Stimulated activated CD8-positive, alpha-beta memory T cell treated with anti-CD3 and anti-CD28 coated beads, Interleukin-2, amount 100 ng/mL, for 48 hours (primary cell): ENCODE results near the gene ELMO1.

Source experiments
- DNase-seq, 2 donors: peaks; one replicate each; pipeline ENCODE4 v3.0.0-alpha.2; 2020; ENCODE audit warnings: low read depth in 2 of 2

ELMO1 gene

GRCh38 chr7:37061849-37062559 is 386.7 kb downstream of the ELMO1 start:
- DNase-seq: no peak

GRCh38 chr7:37056234-37056912 is 392.3 kb downstream of the ELMO1 start:
- no peak for DNase-seq

DNA sequence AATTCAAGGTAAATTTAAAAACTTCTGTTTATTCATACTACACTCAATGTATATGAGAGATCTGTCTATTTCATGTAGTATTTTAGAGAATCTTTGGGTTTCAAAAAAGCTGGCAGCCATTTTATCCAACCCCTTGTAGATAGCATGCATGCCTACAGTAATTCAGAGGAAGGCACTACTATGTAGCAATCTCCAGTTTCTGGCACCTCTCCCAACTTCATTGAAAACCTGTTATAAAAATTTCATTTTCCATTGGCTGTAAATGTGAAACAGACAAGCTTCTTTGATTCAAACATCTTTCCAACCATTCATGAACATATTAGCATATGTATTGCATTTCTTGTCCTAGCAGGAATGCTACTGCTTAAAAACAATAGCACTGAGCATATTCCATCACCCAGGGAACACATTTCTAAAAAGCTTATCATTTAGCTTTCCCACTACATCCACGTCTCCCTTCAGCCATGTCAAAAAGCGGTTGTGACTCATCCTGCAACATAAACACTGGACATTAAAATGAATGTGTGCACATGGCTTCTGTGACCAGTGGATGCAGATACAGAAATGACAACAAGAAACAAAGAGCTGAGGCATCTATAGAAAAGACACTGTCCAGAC is 393.9 kb downstream of the ELMO1 start:
- DNase-seq: no peak

- no peak for DNase-seq
Observed at GRCh38 chr7:37052705-37053104, 396.0 kb downstream of the ELMO1 start.

DNA sequence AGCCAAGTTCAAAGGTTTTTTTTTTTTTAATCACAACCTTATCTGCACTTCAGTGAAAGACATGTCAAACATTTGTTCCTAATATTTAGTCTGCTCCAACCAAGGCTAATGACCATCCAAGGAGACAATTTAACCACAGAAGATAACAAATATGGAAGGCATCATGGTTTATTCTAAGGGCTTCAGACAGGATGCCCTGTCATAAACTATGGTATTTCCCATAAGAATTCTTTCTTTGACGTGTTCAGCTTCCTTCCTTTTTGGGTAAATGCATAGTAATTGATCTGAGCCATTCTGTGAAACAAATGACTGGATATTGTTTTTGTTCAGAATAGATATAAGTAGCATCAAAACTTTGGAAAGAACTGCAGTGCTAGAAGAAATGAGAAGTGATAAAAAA is 397.9 kb downstream of the ELMO1 start:
- no peak for DNase-seq

- no peak for DNase-seq
Observed at GRCh38 chr7:37048674-37049073, 400.0 kb downstream of the ELMO1 start.

- no peak for DNase-seq
Observed at GRCh38 chr7:37047260-37047659, 401.4 kb downstream of the ELMO1 start.

DNA sequence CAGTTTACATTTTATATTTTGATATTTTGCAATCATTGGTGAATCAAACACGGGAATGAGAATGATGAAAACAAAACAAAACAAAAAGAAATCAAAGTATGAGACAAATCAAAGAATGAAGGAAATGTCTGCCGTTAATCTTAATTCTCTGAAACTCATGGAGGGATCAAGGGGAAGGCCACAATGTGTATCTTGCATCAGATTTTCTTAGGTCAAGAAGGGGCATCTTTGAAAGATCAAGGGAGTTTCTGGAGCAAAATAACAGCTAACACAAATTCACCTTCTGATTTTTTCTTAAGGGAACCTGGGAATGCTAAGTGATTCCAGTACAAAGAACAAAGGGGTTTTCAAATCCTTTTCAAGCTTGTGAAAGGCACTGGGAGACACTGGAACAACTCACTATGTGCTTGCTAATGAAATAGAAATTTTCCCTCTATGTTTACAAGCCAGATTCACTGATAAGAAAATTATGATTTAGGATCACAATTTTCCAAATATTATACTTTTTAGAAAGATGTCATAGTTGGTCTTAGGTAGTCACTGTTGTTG is 402.1 kb downstream of the ELMO1 start:
- DNase-seq: no peak

DNA sequence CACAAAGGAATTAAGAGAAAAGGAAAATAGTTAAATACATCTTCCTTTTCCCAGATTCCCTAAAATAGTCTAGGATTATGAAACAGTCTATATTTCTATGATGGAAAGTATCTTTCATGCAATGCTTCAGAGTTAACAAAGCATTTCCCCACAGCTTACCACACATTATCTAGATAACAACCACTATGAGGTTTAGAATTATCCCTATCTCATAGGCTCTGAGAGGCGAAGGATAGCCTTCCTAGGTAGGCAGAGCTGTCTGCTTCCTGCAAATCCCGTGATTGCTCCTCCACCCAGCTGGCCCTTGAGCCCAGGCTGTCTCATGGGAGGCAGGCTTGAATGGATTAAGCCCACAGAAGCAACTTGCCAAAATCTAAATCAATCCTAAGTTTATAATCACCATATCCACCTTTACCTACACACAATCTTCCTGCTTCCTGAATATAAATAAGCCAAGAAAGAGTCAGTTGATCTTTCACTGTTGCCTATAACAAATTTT is 402.9 kb downstream of the ELMO1 start:
- DNase-seq: no peak

- no peak for DNase-seq
Observed at GRCh38 chr7:37041461-37041860, 407.2 kb downstream of the ELMO1 start.

DNA sequence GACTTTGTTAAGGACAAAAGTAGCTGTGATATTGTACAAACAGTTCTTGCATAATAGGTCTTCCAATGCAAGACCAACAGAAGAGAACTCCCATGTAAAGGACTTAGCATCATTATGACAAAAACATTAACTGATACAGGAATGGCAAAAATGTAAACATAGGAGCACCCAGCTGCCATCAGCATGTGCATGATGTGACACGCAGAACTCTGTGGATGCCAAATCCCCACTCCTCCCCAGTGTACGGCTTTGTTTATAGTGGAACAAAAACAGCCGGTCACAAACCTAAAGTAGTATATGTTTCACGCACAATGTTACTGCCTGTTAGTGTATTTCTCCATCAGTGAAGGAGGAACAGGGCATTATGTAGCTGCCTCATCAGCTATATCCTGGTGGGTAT is 408.3 kb downstream of the ELMO1 start:
- DNase-seq: no peak

DNA sequence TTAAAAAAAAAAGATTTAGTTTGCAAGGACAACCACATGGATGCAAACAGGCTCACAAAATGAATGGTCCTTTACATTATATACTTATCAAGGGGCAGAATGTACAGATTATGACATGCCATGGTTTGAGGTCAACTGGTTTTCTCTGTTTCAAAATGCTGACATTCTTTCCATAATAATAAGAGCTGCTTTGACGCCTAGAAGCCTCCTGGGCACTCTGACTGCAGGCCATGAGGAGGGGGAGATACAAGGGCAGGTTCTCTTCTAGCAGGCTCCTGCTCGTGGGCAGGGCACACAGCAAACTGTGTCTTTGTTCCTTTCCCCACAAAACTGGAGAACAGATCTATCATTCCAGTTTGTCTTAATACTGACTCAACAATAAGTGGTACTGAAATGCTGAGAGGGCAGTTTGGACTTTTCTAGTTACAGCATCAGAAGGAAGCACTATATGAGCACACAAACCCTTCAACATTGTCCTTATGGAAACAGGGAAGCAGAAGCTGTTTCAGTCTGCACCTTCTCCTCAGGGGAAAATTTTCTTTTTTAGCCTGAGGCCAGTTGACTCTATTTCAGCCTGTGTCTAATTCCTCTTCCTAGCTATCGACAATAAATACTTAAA is 409.4 kb downstream of the ELMO1 start:
- no peak for DNase-seq

DNA sequence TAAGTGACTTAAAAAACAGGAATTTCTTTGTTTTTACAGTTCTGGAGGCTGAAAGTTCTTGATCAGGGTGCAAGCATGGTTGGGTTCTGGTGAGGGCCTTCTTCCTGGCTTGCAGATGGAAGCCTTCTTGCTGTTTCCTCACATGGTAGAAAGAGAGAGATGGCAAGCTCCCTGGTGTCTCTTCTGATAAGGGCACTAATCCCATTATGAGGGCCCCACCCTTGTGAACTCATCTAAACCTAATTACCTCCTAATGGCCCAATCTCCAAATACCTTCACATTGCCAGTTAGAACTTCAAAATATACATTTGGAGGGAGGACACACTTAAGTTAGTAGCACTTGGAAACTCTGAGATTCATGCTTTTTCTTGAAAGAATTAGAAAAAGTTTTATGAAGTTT is 410.0 kb downstream of the ELMO1 start:
- no peak for DNase-seq

DNA sequence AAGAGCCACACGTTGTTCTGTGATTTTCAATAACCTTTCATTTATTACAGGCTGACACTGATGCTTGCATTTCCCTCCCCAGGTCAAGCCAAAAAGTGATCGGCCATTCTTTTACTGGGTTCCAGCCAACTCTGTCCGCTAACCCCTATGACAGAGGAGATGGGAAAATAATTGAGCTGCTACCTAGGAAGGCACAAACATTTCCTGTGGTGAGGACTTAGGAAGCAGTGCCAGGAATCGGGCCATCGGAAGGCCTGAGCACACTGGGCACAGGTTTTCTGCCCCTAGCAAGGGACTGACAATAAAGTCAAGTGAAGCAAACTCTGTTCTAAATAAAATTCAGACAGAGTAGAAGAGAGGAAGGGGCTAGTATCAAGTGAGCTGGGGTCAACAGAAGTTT is 411.4 kb downstream of the ELMO1 start:
- no peak for DNase-seq

GRCh38 chr7:37035631-37036030 is 413.0 kb downstream of the ELMO1 start:
- no peak for DNase-seq

DNA sequence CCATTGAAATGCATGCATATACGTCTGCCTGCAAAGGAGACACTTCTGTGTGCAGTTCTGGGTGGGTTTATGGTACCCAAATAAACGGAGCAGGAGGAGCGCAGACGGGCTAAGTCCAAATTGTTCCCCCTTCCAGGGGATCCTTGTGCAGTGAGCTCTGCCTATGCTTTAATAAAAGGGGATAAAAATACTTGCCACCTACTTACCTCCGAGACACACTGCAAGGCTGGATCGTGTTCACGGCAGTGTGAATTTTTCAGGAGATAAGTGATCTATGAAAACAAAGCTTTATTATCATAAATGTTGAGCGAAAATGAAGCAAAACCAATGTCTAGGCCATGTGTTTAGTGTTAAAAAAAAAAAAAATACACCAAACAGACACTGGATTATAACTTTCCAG is 415.5 kb downstream of the ELMO1 start:
- DNase-seq: no peak

DNA sequence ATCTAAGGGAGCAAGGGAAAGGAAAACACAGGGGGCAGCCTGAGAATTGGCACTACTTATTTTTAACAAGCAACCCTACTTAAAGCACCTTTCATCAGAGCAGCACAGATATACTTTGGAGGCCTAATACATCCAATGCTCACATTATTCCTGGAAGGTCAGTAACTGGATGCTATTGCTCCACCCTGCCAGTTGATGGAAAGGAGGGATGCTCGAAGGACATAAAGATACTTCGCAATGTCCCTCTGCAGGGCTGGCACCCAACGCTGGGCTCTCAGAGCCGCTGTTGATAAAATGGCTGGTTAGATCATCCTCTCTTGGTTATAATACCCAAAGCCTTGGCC is 416.4 kb downstream of the ELMO1 start:
- DNase-seq: no peak

- DNase-seq: peak; percentile 0 to 6
Observed at GRCh38 chr7:37031571-37032257, 416.9 kb downstream of the ELMO1 start.

- peak; percentile 7 to 23 for DNase-seq
Observed at GRCh38 chr7:37028909-37029440, 419.7 kb downstream of the ELMO1 start.

- DNase-seq: no peak
Observed at GRCh38 chr7:37027557-37028341, 420.9 kb downstream of the ELMO1 start.

- no peak for DNase-seq
Observed at GRCh38 chr7:37027104-37027503, 421.6 kb downstream of the ELMO1 start.
